Vagina (tissue), 2 donors: Measurements from ENCODE around the gene ZBP1.

Source experiments
- POLR2A ChIP-seq, 2 donors: fragments of 450-650 bp; IDR thresholded peaks; one replicate each; pipeline ENCODE4 v1.6.1; 2017; ENCODE audit warnings: antibody characterized with exemption in 2 of 2, mild to moderate bottlenecking in 2 of 2, moderate library complexity in 2 of 2
- TF ChIP-seq, protein P1 (sequence below), 3 experiments: fragments of 450-650 bp in 2 of 3; fragments of 200-600 bp in 1 of 3; sonication (generic) in 1 of 3; IDR thresholded peaks; one replicate each; pipeline ENCODE4 v1.5.1; 2017 to 2019; ENCODE audit warnings: antibody characterized with exemption in 3 of 3, mild to moderate bottlenecking in 2 of 3, moderate library complexity in 2 of 3

DNA sequence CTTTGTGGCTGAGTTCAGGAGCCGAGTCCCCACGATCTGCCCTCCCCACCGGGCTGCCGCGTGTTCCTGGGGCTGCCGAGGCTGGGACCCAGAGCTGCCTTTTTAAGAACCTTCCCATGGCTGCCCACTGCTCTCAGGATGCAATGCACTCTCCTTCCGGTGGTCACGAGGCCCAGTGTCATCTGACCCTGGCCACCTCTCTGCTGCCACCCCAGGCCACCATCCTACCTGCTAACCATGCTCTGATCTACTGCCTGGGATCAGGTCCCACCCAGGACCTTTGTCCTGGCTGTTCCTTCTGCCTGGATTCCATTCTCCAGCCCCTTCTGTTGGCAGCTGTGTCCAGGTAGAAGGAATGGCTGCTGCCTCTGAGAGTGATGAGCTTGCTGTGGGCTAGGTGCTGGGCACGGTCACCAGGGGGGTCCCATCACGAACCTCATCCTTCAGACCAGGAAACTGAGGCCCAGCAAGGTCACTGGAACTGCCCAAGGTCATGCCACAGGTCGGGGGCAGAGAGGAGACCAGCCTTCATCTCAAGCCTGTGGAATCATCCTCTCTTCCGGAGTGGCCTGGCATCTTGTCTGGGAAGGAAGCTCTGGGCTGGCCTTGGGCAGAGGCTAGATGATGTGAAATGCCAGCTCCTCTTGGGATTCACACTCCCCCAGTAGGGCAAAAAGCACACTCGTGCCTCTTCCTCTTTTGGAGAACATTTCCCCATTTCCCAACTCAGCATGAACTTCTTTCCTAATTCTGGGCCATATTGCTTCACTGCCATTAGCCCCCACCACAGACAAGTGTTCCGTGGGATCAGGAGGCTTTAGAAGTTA is 38.8 kb downstream of the ZBP1 start:
- TF ChIP-seq, protein P1, sequence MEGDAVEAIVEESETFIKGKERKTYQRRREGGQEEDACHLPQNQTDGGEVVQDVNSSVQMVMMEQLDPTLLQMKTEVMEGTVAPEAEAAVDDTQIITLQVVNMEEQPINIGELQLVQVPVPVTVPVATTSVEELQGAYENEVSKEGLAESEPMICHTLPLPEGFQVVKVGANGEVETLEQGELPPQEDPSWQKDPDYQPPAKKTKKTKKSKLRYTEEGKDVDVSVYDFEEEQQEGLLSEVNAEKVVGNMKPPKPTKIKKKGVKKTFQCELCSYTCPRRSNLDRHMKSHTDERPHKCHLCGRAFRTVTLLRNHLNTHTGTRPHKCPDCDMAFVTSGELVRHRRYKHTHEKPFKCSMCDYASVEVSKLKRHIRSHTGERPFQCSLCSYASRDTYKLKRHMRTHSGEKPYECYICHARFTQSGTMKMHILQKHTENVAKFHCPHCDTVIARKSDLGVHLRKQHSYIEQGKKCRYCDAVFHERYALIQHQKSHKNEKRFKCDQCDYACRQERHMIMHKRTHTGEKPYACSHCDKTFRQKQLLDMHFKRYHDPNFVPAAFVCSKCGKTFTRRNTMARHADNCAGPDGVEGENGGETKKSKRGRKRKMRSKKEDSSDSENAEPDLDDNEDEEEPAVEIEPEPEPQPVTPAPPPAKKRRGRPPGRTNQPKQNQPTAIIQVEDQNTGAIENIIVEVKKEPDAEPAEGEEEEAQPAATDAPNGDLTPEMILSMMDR (IDR thresholded peaks at IDR 0.05), result no peak
- no peak for TF ChIP-seq POLR2A (IDR thresholded peaks at IDR 0.05)
